ENCODE measurements around the gene FRMD4A. TPM values are rescaled to one million over a fixed set of nuclear protein-coding genes. Genes with fewer than 3 reads are reported as not detected.

Gene FRMD4A
- total RNA-seq, 2 experiments from 2014 or later = 0.82 to 0.94 TPM

- Mint-ChIP-seq H3K27me3 (ENCODE audit: low read depth) (no peaks in the 10 kb centered on the region), H3K9me3 (ENCODE audit: insufficient read depth) (no peaks in the 10 kb centered on the region), H3K27ac (no peak overlapping the region), H3K4me1 (ENCODE audit: low read depth) (peaks cover 17% of the 10 kb centered on the region), H3K36me3 (ENCODE audit: low read depth) (no peaks in the 10 kb centered on the region), H3K4me3 (no peak overlapping the region)
- ChIA-PET POLR2A (no interaction called here), CTCF (no interaction called here)
- ATAC-seq = no peak
- DNase-seq = no peak
Measured at GRCh38 chr10:13654846-13655245, 675.9 kb downstream of the FRMD4A start.

- DNase-seq (no peak), ATAC-seq (no peak)
- Mint-ChIP-seq H3K4me3 (no peak overlapping the region), H3K27ac (no peak overlapping the region), H3K27me3 (ENCODE audit: low read depth) (no peaks in the 10 kb centered on the region), H3K36me3 (ENCODE audit: low read depth) (peaks cover under 1% of the 10 kb centered on the region), H3K9me3 (ENCODE audit: insufficient read depth) (no peaks in the 10 kb centered on the region), H3K4me1 (ENCODE audit: low read depth) (peaks cover 14% of the 10 kb centered on the region)
- CTCF ChIA-PET = no interaction called here
- POLR2A ChIA-PET = no interaction called here
Measured at GRCh38 chr10:13654118-13654830, 676.5 kb downstream of the FRMD4A start.

- DNase-seq (no peak), ATAC-seq (no peak)
- no peak overlapping the region for H3K4me3 Mint-ChIP-seq
- H3K27ac Mint-ChIP-seq = no peak overlapping the region
- H3K4me1 Mint-ChIP-seq (ENCODE audit: low read depth) = peaks cover 16% of the 10 kb centered on the region
- no peaks in the 10 kb centered on the region for H3K27me3 Mint-ChIP-seq (ENCODE audit: low read depth)
- CTCF ChIA-PET = no interaction called here
- peaks cover 13% of the 10 kb centered on the region for H3K36me3 Mint-ChIP-seq (ENCODE audit: low read depth)
- POLR2A ChIA-PET = no interaction called here
- no peaks in the 10 kb centered on the region for H3K9me3 Mint-ChIP-seq (ENCODE audit: insufficient read depth)
Measured at GRCh38 chr10:13652860-13653259, 677.9 kb downstream of the FRMD4A start.

- POLR2A ChIA-PET = no interaction called here
- Mint-ChIP-seq H3K4me1 (ENCODE audit: low read depth) (peaks cover 17% of the 10 kb centered on the region), H3K9me3 (ENCODE audit: insufficient read depth) (no peaks in the 10 kb centered on the region), H3K36me3 (ENCODE audit: low read depth) (peaks cover 15% of the 10 kb centered on the region), H3K4me3 (no peak overlapping the region), H3K27me3 (ENCODE audit: low read depth) (no peaks in the 10 kb centered on the region), H3K27ac (no peak overlapping the region)
- CTCF ChIA-PET = interaction anchor here (1.6 kb wide), 1 partner anchor 7 kb away, joined by 5 read pairs; no protein-coding TSS in a partner anchor
- ATAC-seq (no peak), DNase-seq (no peak)
Measured at GRCh38 chr10:13651969-13652720, 678.6 kb downstream of the FRMD4A start.

GRCh38 chr10:13650961-13651360 is 679.8 kb downstream of the FRMD4A start:
- H3K4me3 Mint-ChIP-seq = no peak overlapping the region
- ChIA-PET CTCF (interaction anchor here (1.6 kb wide), 1 partner anchor 9 kb away, joined by 5 read pairs; no protein-coding TSS in a partner anchor), POLR2A (no interaction called here)
- no peak for ATAC-seq
- H3K27ac Mint-ChIP-seq = no peak overlapping the region
- H3K9me3 Mint-ChIP-seq (ENCODE audit: insufficient read depth) = no peaks in the 10 kb centered on the region
- H3K27me3 Mint-ChIP-seq (ENCODE audit: low read depth) = no peaks in the 10 kb centered on the region
- no peak for DNase-seq
- H3K4me1 Mint-ChIP-seq (ENCODE audit: low read depth) = peaks cover 17% of the 10 kb centered on the region
- H3K36me3 Mint-ChIP-seq (ENCODE audit: low read depth) = peaks cover 18% of the 10 kb centered on the region

GRCh38 chr10:13649844-13650520 is 680.7 kb downstream of the FRMD4A start:
- ChIA-PET POLR2A (no interaction called here), CTCF (interaction anchor here (1.2 kb wide), 1 partner anchor 10 kb away, joined by 7 read pairs; no protein-coding TSS in a partner anchor)
- Mint-ChIP-seq H3K4me3 (no peak overlapping the region), H3K4me1 (ENCODE audit: low read depth) (peaks cover 17% of the 10 kb centered on the region), H3K27me3 (ENCODE audit: low read depth) (no peaks in the 10 kb centered on the region), H3K27ac (no peak overlapping the region), H3K36me3 (ENCODE audit: low read depth) (peaks cover 25% of the 10 kb centered on the region), H3K9me3 (ENCODE audit: insufficient read depth) (no peaks in the 10 kb centered on the region)
- ATAC-seq (no peak), DNase-seq (no peak)

- no peak overlapping the region for H3K4me3 Mint-ChIP-seq
- CTCF ChIA-PET = no interaction called here
- peaks cover 17% of the 10 kb centered on the region for H3K4me1 Mint-ChIP-seq (ENCODE audit: low read depth)
- no peak for DNase-seq
- no peaks in the 10 kb centered on the region for H3K9me3 Mint-ChIP-seq (ENCODE audit: insufficient read depth)
- peak; percentile 36 for ATAC-seq
- H3K36me3 Mint-ChIP-seq (ENCODE audit: low read depth) = peaks cover 25% of the 10 kb centered on the region
- H3K27me3 Mint-ChIP-seq (ENCODE audit: low read depth) = no peaks in the 10 kb centered on the region
- POLR2A ChIA-PET = interaction anchor here (0.8 to 1.6 kb wide), 2 partner anchors 9 to 1032 kb away, joined by 3 read pairs; no protein-coding TSS in a partner anchor
- peak overlapping the region; percentile 17 for H3K27ac Mint-ChIP-seq
Measured at GRCh38 chr10:13648425-13648824, 682.3 kb downstream of the FRMD4A start.

- POLR2A ChIA-PET = no interaction called here
- Mint-ChIP-seq H3K9me3 (ENCODE audit: insufficient read depth) (peaks cover 18% of the 10 kb centered on the region), H3K36me3 (ENCODE audit: low read depth) (peaks cover 55% of the 10 kb centered on the region), H3K27ac (no peak overlapping the region), H3K4me3 (no peak overlapping the region), H3K4me1 (ENCODE audit: low read depth) (peaks cover 17% of the 10 kb centered on the region), H3K27me3 (ENCODE audit: low read depth) (no peaks in the 10 kb centered on the region)
- no peak for DNase-seq
- CTCF ChIA-PET = interaction anchor here (1.0 to 1.4 kb wide), 2 partner anchors 15 to 18 kb away, joined by 3 to 4 read pairs; no protein-coding TSS in a partner anchor
- ATAC-seq = no peak
Measured at GRCh38 chr10:13644866-13645265, 685.9 kb downstream of the FRMD4A start.

- DNase-seq = no peak
- Mint-ChIP-seq H3K4me3 (no peak overlapping the region), H3K9me3 (ENCODE audit: insufficient read depth) (peaks cover 18% of the 10 kb centered on the region), H3K27me3 (ENCODE audit: low read depth) (no peaks in the 10 kb centered on the region), H3K27ac (no peak overlapping the region), H3K36me3 (ENCODE audit: low read depth) (peaks cover 53% of the 10 kb centered on the region), H3K4me1 (ENCODE audit: low read depth) (peaks cover 2% of the 10 kb centered on the region)
- CTCF ChIA-PET = interaction anchor here (0.7 kb wide), 1 partner anchor 17 kb away, joined by 3 read pairs; no protein-coding TSS in a partner anchor
- POLR2A ChIA-PET = no interaction called here
- ATAC-seq = no peak
Measured at GRCh38 chr10:13643016-13643415, 687.7 kb downstream of the FRMD4A start.

GRCh38 chr10:13642293-13642692 is 688.4 kb downstream of the FRMD4A start:
- Mint-ChIP-seq H3K27me3 (ENCODE audit: low read depth) (no peaks in the 10 kb centered on the region), H3K4me3 (no peak overlapping the region), H3K27ac (no peak overlapping the region), H3K4me1 (ENCODE audit: low read depth) (no peaks in the 10 kb centered on the region), H3K36me3 (ENCODE audit: low read depth) (peaks cover 54% of the 10 kb centered on the region), H3K9me3 (ENCODE audit: insufficient read depth) (peaks cover 18% of the 10 kb centered on the region)
- ATAC-seq = no peak
- POLR2A ChIA-PET = no interaction called here
- CTCF ChIA-PET = no interaction called here
- no peak for DNase-seq

GRCh38 chr10:13637894-13638293 is 692.8 kb downstream of the FRMD4A start:
- Mint-ChIP-seq H3K4me3 (no peak overlapping the region), H3K9me3 (ENCODE audit: insufficient read depth) (peaks cover 17% of the 10 kb centered on the region), H3K4me1 (ENCODE audit: low read depth) (no peaks in the 10 kb centered on the region), H3K27me3 (ENCODE audit: low read depth) (no peaks in the 10 kb centered on the region), H3K27ac (no peak overlapping the region), H3K36me3 (ENCODE audit: low read depth) (peaks cover 49% of the 10 kb centered on the region)
- ATAC-seq (no peak), DNase-seq (no peak)
- POLR2A ChIA-PET = no interaction called here
- CTCF ChIA-PET = interaction anchor here (1.8 kb wide), 1 partner anchor 9 kb away, joined by 5 read pairs; no protein-coding TSS in a partner anchor

Data from activated CD8-positive, alpha-beta T cell treated with anti-CD3 and anti-CD28 coated beads, Interleukin-2, amount 10 ng/mL, durations not matched to agents 7 days and 5 days (primary cell).